Vagina (tissue), 2 donors: ENCODE results near the gene ATP7A.

Source experiments
- CTCF ChIP-seq, 3 experiments: fragments of 450-650 bp in 2 of 3; fragments of 200-600 bp in 1 of 3; sonication (generic) in 1 of 3; IDR thresholded peaks; one replicate each; pipeline ENCODE4 v1.5.1; 2017 to 2019; ENCODE audit warnings: antibody characterized with exemption in 3 of 3, mild to moderate bottlenecking in 2 of 3, moderate library complexity in 2 of 3
- POLR2A ChIP-seq, 2 donors: fragments of 450-650 bp; IDR thresholded peaks; one replicate each; pipeline ENCODE4 v1.6.1; 2017; ENCODE audit warnings: antibody characterized with exemption in 2 of 2, mild to moderate bottlenecking in 2 of 2, moderate library complexity in 2 of 2
- POLR2AphosphoS5 ChIP-seq, 2 donors: sonication (generic); formaldehyde crosslinking; IDR thresholded peaks; one replicate each; pipeline ENCODE4 v1.9.0; 2017; ENCODE audit warnings: antibody characterized with exemption in 2 of 2, mild to moderate bottlenecking in 2 of 2, low read depth in 1 of 2; ENCODE audit not compliant: insufficient read depth in 1 of 2

DNA sequence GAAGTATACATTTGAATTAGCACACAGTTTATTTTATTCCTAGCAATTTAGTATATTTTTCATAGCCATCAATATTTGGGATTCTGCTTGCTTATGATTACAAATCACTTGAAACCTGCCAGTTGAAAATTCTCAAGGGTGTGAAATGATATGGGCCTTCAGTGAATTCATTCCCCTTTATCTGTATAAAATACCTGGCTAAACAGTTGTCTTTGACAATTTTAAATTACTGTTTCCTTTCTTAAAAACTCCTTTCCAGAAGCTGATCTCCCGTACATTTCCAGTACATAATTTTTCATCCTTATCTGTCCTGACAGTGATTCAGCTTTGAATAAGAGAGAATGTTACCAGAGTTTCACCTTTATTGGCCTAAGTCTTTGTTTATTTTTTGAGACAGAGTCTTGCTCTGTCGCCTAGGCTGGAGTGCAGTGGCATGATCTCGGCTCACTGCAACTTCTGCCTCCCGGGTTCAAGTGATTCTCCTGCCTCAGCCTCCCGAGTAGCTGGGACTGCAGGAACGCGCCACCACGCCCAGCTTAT is 13.9 kb downstream of the ATP7A start:
- TF ChIP-seq CTCF (IDR thresholded peaks at IDR 0.05), result no peak
- TF ChIP-seq POLR2AphosphoS5 (IDR thresholded peaks at IDR 0.05; ENCODE audit: insufficient read depth in 1 of 2, low read depth in 1 of 2), result no peak
- no peak for TF ChIP-seq POLR2A (IDR thresholded peaks at IDR 0.05)
